ENCODE data around the gene SOCS2. TPM values are rescaled to one million over a fixed set of nuclear protein-coding genes. Genes with fewer than 3 reads are reported as not detected.

Gene SOCS2
- total RNA-seq, 6 experiments from 2014 or later, result 0.75 to 17.4 (median 12.7) TPM

DNA sequence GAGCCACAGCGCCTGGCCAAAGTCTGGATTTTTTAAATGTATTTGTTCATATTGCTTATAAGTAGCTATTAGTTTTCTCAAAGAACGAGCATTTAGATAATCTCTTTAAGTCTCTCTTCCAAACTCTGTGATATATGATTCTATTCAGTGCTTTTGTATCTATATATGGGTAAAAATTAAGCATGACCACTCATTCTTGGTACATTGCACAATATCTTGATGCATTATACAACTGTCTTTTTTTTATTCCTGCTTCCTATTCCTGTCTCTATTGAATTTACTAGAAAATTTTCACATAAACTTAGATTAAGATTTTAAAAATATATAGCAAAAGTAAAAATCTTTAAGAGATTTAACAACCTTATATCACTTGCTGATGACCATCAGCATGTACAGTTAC, 29.1 kb downstream of the SOCS2 start:
- Histone ChIP-seq H3K4me1 (no peaks in the 10 kb centered on the region), H3K27me3 (no peaks in the 10 kb centered on the region), H3K9me3 (no peaks in the 10 kb centered on the region), H3K36me3 (no peaks in the 10 kb centered on the region), H3K4me3 (no peak overlapping the region), H3K27ac (no peak overlapping the region)
- ATAC-seq (no peak), DNase-seq (no peak)
- TF ChIP-seq POLR2A (IDR thresholded peaks at IDR 0.05), result no peak
- TF ChIP-seq, protein P1, sequence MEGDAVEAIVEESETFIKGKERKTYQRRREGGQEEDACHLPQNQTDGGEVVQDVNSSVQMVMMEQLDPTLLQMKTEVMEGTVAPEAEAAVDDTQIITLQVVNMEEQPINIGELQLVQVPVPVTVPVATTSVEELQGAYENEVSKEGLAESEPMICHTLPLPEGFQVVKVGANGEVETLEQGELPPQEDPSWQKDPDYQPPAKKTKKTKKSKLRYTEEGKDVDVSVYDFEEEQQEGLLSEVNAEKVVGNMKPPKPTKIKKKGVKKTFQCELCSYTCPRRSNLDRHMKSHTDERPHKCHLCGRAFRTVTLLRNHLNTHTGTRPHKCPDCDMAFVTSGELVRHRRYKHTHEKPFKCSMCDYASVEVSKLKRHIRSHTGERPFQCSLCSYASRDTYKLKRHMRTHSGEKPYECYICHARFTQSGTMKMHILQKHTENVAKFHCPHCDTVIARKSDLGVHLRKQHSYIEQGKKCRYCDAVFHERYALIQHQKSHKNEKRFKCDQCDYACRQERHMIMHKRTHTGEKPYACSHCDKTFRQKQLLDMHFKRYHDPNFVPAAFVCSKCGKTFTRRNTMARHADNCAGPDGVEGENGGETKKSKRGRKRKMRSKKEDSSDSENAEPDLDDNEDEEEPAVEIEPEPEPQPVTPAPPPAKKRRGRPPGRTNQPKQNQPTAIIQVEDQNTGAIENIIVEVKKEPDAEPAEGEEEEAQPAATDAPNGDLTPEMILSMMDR (IDR thresholded peaks at IDR 0.05), result no peak
- intact Hi-C loops (cut with DNase I), result no loop called here
- 67% methylated on average over 2 of the region's 2 CpGs for WGBS (ENCODE audit: insufficient coverage, low coverage, low lambda C conversion rate, missing lambda C conversion rate)

DNA sequence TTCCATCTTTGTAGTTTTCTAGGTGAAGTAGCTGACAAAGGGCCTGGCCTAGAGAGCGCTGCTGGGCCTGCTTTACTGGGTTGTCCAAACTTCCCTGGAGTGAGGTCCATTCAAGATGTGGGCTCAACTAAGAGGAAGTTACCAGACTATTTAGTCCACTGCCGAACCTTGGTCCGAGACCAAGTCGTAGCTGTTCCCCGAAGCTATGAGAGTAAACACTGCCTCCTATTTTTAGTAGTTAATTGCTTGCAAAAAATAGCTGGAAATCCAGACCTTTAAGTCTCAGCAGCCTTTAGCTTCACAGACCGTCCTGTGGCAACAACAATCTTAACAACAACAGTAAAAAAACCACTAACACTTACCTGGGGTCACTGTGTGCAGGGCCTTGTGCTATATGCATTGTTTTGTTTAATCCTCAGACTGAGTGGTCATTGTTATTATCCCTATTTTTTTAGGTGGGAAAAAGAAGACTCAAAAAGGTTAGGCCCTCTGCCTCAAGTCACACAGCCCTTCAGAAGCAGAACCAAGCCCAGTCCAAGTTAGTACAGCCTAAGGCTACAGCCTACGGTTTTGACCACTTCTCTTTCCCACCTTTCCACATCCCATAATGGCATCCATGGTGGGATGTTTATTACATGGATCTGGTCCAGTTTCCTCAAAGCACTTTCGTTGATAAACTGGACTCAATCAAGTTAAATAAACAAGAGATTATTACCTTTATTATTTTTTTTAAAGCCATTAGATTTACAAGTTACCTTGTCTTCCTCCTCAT, 30.6 kb downstream of the SOCS2 start:
- DNase-seq (no peak), ATAC-seq (no peak)
- Histone ChIP-seq H3K27ac (no peak overlapping the region), H3K4me1 (no peaks in the 10 kb centered on the region), H3K4me3 (no peak overlapping the region), H3K36me3 (no peaks in the 10 kb centered on the region), H3K9me3 (no peaks in the 10 kb centered on the region), H3K27me3 (no peaks in the 10 kb centered on the region)
- intact Hi-C loops (cut with DNase I), result no loop called here
- no peak for TF ChIP-seq POLR2A (IDR thresholded peaks at IDR 0.05)
- TF ChIP-seq, protein P1 (IDR thresholded peaks at IDR 0.05), result no peak
- 60% methylated on average over 8 of the region's 8 CpGs for WGBS (ENCODE audit: insufficient coverage, low coverage, low lambda C conversion rate, missing lambda C conversion rate)

DNA sequence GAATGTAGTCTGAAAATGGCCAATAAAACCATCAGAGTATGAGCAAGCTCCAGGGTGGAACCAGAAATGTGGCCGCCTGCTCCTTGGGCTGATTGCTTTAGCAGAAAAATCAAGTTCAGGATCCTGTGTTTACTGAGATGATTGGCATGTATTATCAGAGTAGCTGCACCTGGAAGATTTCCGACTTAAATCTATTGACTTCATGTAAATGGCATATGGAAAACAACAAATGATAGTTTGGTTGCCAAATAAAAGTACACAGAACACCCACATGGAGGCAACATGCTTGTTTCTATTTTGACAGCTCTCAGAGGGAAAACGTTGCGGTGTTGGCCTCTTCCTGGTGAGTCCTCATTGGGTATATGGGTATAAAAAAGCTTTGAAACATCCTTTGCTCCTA, 31.3 kb downstream of the SOCS2 start:
- ATAC-seq, result no peak
- TF ChIP-seq, protein P1 (IDR thresholded peaks at IDR 0.05), result no peak
- TF ChIP-seq POLR2A (IDR thresholded peaks at IDR 0.05), result no peak
- intact Hi-C loops (cut with DNase I), result no loop called here
- 54% methylated on average over 3 of the region's 4 CpGs for WGBS (ENCODE audit: insufficient coverage, low coverage, low lambda C conversion rate, missing lambda C conversion rate)
- Histone ChIP-seq H3K4me1 (no peaks in the 10 kb centered on the region), H3K4me3 (no peak overlapping the region), H3K9me3 (no peaks in the 10 kb centered on the region), H3K27me3 (no peaks in the 10 kb centered on the region), H3K27ac (no peak overlapping the region), H3K36me3 (no peaks in the 10 kb centered on the region)
- no peak for DNase-seq

DNA sequence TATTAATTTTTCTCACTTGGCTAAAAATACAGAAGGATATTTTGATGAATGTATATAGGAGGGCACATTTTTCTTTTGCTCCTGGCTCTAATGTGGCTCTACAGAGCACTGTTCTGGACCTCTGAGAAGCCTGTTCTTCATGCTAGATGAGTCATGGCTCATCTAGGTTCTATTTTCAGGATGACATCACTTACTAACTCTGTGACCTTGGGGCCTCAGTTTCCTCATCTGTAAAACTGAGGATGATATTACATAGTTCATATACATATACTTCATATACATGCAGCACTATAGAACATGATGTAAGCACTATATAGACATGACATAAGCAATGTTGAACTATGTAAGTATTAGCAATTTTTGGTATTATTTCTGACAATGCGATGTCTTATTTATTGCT, 35.8 kb downstream of the SOCS2 start:
- intact Hi-C loops (cut with DNase I), result no loop called here
- WGBS (ENCODE audit: insufficient coverage, low coverage, low lambda C conversion rate, missing lambda C conversion rate), result 100% methylated on average over 1 of the region's 1 CpG
- no peak overlapping the region for H3K27ac ChIP-seq
- DNase-seq (no peak), ATAC-seq (no peak)
- no peak for TF ChIP-seq POLR2A (IDR thresholded peaks at IDR 0.05)
- TF ChIP-seq, protein P1 (IDR thresholded peaks at IDR 0.05), result no peak
- H3K4me3 ChIP-seq, result no peak overlapping the region
- H3K4me1 ChIP-seq, result no peaks in the 10 kb centered on the region
- H3K27me3 ChIP-seq, result no peaks in the 10 kb centered on the region
- H3K9me3 ChIP-seq, result no peaks in the 10 kb centered on the region
- H3K36me3 ChIP-seq, result no peaks in the 10 kb centered on the region

All from right lobe of liver (tissue), 6 donors.